PFSK-1 (cell line): Measurements from ENCODE around the gene TLX2.

Experiments used
- FOXP2 ChIP-seq: optimal IDR thresholded peaks from 2 replicates; pipeline ENCODE3; 2011; ENCODE audit warnings: borderline replicate concordance, control low read depth, inconsistent platforms; ENCODE audit not compliant: insufficient read depth; ENCODE audit errors: extremely low read length, extremely low read depth
- POLR2AphosphoS5 ChIP-seq: IDR thresholded peaks from 2 replicates; pipeline ENCODE4 v1.6.1; 2012; ENCODE audit warnings: low read depth, mild to moderate bottlenecking, control low read depth, low read length, moderate library complexity
- REST ChIP-seq, 2 experiments: IDR thresholded peaks; 2 replicates each; pipeline versions ENCODE4 v1.6.1 to v1.8.0; 2011 to 2012; ENCODE audit warnings: low read depth in 2 of 2, low read length in 2 of 2, control low read depth in 1 of 2, inconsistent platforms in 1 of 2, mild to moderate bottlenecking in 1 of 2, moderate library complexity in 1 of 2; ENCODE audit not compliant: insufficient read depth in 1 of 2
- TAF1 ChIP-seq: IDR thresholded peaks from 2 replicates; pipeline ENCODE4 v1.6.1; 2012; ENCODE audit warnings: low read length, control low read depth, borderline replicate concordance; ENCODE audit not compliant: insufficient read depth

GRCh38 chr2:74527741-74528140 lies 13.5 kb downstream of the TLX2 start:
- TF ChIP-seq POLR2AphosphoS5 (no peak), TAF1 (no peak), REST (IDR thresholded peaks at IDR 0.05; ENCODE audit: insufficient read depth in 1 of 2, low read depth in 2 of 2, low read length in 2 of 2) (no peak), FOXP2 (no peak)
